HG03342 (cell line): Measurements from ENCODE around the gene DENND2A.
A peak's percentile ranks its signal among the peaks of the same experiment; 100 is the strongest.
"Not testable (repeated sequence)": the region's sequence is repeated elsewhere in the genome, so short reads cannot be mapped to it uniquely, and the experiment has no call there.

ENCODE experiments used
- ATAC-seq: cut with Tn5 transposase; IDR thresholded peaks from one replicate; pipeline ENCODE4 v1.9.1; 2021; ENCODE audit warnings: mild to moderate bottlenecking, moderate library complexity; ENCODE audit not compliant: unreplicated experiment

The DENND2A gene, protein sequence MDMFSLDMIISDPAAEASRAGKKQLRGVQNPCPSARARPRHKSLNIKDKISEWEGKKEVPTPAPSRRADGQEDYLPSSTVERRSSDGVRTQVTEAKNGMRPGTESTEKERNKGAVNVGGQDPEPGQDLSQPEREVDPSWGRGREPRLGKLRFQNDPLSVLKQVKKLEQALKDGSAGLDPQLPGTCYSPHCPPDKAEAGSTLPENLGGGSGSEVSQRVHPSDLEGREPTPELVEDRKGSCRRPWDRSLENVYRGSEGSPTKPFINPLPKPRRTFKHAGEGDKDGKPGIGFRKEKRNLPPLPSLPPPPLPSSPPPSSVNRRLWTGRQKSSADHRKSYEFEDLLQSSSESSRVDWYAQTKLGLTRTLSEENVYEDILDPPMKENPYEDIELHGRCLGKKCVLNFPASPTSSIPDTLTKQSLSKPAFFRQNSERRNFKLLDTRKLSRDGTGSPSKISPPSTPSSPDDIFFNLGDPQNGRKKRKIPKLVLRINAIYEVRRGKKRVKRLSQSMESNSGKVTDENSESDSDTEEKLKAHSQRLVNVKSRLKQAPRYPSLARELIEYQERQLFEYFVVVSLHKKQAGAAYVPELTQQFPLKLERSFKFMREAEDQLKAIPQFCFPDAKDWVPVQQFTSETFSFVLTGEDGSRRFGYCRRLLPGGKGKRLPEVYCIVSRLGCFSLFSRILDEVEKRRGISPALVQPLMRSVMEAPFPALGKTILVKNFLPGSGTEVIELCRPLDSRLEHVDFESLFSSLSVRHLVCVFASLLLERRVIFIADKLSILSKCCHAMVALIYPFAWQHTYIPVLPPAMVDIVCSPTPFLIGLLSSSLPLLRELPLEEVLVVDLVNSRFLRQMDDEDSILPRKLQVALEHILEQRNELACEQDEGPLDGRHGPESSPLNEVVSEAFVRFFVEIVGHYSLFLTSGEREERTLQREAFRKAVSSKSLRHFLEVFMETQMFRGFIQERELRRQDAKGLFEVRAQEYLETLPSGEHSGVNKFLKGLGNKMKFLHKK

DNA sequence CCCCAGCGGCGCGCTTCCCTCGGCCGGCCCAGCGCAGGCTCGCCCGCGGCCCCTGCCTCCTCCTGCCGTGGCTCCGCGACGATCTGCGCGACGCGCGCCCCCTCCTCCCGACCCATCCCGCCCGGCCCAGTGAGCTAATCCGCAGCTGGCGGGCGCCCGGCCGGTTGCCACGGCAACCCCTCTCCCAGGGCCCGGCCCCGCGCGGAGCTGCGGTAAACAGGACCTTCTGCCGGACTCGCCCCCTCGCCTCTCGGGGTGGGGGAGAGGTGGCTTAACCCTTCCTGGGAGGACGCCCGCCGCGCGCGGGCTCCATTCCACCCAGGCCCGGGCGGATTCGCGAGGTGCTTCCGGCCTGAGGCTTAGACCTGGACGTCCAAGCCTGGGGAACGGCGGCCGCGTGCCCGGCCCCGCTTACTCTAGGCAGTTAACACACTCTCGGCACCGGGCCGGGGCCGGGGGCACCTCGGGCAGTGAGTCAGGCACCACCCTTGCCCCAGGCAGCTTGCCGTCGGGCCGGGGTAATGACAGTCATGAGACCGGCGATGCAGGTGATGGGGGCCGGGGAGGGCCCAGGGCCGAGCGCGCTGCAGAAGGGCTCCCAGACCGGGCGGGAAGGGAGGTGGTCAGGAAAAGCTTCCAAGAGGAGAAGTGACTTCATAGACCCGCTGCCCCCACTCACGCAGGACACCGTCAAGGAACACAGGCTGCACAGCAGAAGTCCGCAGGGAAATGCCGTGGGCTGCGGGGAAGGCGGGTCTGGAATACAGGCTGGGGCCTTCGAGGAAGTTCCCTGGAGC, at the start of gene DENND2A:
Gene DENND2A, minus strand, starts transcription at position 87 of the 797 bp plus-strand sequence. CDS start 38,416 bp downstream, outside the sequence.
- ATAC-seq = no peak

DNA sequence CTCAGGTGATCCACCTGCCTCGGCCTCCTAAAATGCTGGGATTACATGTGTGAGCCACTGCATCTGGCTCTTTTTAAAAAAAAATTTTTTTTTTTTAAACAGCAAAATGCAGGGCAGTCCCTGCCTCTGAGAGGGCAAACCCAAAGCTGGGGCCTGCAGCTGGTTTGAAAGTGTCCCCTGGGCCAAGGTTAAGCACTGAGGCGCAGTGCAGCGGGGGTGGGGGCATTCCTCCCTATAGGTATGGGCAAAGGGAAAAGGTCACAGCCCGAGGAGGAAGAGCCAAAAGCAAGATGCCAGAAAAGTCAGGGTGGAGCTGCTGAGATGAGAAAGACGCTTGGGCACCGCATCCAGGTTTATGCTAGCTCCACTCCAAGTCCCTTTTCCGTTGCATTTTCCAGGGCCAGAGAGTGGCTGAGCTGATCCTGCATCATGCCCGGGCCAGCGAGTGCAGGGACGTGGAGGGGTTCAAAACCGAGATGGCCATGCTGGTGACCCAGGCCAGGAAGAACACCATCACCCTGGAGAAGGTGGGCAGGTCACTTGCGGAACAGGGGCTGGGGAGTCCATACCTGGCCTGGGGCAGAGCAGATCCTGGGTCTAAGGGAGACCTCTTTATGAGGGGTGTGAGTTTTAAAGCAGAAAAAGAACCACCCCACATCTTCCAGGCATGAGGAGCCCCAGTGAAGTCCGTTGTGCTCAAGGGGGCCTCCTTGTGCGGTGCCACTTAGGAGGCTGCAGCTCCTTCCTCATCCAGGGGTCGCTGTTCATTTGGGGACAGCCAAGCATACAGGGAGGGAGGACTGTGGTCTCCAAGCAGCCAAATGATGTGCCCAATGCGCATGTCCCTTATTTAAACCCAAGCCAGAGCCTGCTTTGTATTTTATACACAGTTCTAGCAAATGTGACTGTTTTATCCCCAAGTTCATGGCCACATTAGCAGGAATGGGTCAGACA, 48.9 kb upstream of the DENND2A start:
- ATAC-seq = no peak

DNA sequence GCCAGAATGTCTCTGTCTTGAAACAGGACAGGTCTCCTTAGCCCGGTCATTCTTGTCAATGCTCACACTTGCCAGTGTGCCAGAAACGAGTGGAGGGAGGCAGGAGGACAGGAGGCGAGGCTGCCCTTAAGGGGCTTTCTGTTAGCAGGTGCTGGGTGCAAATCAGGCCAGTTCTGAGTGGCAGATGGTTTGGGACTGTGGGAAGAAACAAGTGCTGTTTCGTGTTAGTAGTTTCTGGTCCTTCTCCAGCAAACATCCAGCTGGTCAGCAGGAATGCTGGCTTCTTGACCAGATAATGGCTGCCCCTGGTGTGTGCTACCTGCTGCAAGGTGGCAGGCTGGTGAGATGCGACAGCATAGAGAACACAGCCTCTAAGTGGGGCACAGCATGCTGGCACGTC, 47.7 kb upstream of the DENND2A start:
- no peak for ATAC-seq

DNA sequence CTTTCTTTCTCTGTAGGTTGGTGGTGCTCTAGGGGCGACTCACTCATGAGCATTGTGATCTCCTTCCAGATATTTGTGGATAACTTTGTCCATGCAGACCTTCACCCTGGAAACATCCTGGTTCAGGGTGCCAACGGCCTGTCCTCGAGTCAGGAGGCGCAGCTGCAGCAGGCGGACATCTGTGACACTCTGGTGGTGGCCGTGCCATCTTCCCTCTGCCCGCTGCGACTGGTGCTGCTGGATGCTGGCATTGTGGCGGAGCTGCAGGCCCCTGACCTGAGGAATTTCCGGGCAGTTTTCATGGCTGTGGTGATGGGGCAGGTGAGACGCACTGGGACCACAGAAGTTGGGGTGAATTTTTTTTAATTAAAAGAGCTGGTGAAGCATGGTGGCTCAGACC, 46.3 kb upstream of the DENND2A start:
- ATAC-seq = no peak

DNA sequence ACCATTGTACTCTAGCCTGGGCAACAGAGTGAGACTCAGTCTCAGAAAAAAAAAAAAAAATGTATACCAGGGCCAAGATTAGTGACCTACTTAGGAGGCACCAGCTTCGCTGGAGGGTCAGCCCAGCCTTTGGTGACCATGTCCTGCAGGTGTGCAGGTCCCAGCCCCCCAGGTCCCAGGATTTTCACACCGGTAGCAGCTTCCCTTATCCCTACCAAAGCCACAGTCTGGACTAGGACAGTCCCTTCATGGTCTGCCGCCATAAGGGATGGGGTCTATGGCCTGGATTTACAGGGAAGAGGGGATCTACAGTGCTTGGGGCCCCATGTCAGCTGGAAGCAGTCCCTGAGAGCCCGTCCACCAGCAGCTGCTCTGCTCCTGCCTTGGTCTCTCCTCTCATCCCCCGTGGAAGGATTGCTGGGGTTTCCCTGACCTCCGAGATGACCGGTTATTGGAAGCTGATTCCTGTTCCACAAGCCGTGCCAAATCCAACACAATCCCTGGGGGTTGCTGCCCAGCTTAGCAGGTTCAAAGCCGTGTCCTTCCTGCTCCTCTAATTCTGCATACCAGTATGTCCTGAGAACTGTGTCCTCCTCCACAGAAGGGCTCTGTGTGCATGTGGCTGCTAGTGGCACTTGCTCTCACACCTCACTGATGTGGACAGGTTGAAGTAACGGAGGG, 44.9 kb upstream of the DENND2A start:
- no peak for ATAC-seq

DNA sequence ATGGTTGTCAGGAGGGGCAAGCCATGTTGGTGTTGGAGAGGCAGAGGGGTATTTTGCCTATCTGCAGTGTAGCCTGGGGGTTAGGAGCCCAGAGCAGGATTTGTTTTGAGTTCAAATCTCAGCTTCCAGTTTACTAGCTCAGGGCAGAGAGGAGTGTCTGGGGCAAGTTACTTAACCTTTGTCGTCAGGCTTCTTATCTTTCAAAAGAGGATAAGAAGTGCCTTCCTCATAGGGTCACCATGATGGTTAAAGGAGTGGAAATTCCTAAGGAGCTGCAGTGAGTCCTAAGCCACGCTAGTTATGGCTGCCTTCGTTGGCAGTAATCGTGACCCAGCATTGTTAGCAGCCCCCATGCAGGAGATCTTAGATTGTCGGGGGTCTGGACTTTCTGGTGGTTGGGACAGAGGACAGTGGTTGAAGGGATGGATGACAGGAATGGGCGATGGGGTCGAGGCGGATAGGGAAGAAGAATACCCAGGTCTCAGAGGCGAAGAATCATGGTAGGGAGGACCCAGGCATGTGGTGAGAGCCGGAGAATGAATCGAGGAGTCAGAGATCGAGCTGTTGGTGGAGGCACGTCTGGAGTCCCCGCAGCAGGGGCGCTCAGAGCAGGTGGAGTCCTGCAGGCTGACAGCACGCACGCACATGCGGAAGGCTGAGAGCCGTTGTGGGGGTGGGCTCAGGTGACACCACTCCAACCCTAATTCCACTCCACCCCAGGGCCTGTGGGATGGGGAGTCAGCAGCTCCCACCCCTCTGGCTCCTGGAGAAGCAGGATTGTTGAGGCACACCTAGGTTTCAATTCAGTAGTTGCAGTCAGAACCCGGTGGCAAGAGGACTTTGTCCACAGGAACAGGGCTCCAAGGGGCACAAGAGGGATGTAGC, 43.7 kb upstream of the DENND2A start:
- no peak for ATAC-seq

DNA sequence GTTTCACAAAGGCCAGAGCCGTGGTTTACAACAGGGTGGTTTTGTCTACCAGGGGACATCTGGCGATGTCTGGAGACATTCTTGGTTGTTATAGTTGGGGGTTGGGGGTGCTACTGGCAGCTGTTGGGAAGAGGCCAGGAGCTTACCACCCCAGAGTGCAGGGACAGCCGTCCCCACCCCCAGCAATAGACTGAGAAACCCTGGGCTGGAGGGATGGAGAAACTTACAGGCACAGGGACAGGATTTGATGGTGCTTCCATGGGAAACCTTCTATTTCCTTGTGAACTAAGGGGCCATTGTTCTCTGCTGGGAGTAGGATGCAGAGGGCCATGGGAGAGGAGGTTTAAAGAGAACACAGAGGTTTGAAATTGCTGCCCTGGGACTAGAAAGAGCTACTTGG, 43.0 kb upstream of the DENND2A start:
- no peak for ATAC-seq

DNA sequence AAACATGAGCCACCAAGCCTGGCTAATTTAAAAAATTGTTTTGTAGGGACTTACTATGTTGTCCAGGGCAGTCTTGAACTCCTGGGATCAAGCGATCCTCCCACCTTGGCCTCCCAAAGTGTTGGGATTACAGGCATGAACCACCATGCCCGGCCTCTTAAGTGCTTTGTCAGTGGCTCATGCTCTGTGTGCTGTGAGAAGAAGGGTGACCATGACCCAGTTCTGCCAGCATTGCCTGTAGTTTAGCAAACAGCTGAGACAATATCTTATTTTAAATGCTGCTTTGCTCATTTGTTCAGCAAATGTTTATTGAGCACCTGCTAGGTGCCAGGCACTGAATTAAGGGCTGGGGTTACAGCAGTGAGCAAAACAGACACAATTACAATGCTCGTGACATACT, 41.2 kb upstream of the DENND2A start:
- no peak for ATAC-seq

DNA sequence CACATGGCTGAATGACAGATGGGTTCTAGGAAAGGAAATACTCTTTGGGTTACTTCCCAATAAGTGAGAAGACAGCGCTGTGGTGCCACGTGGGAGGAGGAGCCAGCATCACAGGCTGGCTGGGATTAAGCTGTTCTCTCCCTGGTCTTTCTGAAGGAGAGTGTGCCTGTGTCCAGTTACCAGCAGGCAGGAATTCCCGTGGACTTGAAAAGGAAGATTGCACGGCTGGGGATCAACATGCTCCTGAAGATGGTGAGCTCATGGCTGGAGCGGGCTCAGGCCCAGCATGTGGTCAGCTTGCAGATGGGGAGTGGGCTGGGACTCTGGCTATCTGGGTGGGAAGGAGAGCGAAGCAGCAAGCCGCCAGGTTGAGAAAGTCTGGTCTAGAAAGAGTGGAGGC, 40.3 kb upstream of the DENND2A start:
- no peak for ATAC-seq

DNA sequence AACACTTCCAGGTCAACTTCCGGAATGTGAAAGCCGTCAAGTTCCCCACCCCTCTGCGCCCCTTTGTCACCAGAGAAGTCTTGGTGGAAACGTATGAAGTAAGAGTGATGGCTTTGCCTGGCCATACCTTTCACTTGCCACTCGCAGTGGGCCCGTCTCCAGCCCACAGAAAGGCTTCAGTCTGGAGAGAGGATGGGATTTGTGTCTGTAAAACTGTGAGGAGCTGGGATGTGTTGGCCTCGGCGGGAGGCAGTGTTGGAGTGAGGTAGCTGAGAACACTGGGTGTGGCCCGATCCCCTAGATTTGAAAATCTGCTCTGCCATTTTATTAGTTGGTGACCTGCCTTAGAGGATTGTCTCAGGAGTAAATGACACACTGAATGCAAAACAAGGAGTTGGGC, 38.6 kb upstream of the DENND2A start:
- ATAC-seq = no peak

DNA sequence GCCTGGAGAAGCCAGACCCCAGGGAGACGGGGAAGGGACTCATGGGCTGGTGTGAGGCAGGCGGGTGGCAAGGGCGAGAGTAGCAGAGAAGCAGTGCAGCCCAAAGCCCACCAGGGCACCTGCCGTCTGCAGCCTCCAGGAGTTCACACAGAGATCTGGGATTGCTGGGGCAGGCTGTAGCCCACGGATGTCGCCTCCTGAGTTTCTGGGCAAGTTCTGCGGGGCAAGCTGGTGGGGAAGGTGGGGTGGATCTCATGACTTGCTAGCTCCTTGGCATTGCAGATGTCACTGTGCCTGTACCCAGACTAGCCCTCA, 38.2 kb upstream of the DENND2A start:
- no peak for ATAC-seq

DNA sequence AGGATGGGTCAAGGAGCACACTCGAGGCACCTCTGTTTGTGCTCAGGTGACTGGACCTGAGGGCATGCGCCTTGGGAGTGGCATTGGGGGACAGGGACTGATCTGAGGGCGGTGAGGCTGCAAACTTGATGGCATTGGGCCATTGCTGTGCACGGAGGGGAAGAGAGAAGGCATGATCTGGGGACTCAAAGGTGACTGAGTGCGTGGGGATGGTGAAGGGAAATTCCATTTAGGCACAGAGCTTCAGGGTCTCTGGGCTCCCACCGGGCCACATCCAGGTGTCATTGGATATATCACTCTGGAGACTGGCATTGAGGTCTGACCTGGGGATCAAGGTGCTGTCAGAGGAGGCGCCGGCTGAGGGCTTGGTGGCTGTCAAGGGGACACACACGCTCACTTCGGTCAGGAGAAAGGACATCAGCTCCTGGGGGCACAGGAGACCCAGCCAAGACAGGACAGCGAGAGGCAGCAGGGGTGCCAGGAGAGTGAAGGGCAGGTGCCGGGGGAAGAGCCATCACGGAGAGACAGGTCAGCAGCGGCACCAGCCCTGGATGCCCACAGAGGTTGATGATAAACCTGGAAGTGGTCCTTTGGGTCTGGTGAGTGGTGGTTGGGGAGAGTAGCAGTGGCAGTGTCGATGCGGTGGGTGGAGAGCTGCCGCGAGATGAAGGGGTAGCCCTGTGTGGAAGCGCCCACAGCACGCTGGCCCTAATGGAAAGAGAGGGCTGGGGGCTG, 37.6 kb upstream of the DENND2A start:
- ATAC-seq = no peak

DNA sequence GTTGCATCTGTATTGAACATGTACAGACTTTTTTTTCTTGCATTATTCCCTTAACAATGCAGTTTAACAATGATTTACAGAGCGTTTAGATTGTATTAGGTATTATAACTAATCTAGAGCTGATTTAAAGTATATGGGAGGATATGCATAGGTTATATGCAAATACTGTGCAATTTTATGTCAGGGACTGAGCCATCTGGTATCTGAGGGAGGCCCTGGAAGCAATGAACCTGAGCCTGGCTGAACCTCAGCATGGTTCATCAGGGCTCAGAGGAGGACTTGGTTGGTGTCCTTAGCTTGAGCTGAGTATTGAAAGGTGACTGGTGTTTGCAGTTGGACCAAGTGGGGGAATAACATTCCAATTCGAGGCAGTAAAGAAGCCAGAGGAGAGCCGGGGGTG, 36.9 kb upstream of the DENND2A start:
- ATAC-seq = no peak

DNA sequence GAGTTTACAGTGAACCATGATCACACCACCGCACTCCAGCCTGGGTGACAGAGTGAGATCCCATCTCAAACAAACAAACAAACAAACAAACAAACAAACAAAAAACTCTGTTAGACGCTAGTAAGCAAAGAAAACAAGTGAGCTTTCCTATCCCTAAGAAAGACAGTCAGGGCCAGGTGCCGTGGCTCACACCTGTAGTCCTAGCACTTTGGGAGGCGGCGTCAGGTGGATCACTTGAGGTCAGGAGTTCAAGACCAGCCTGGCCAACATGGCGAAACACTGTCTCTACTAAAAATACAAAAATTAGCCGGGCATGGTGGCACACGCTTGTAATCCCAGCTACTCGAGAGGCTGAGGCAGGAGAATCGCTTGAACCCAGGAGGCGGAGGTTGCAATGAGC, 36.3 kb upstream of the DENND2A start:
- ATAC-seq = not testable (repeated sequence)

DNA sequence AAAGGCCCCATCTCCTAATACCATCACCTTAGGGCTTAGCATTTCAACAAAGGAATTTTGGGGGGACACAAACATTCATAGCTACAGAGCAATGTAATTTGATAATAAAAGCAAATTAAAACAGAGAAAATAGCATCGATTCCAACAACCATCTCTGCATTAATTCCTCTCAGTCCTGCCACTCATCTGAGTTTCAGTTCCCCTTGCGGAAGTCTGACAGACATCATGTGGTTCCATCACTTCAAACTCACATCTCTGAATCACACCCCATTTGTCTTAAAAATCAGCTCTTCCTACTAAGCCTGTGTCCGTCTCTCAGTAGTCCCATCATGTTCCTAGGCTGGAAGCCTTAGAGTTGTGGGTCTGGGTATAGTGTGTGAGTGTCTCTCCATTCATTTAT, 35.7 kb upstream of the DENND2A start:
- peak; percentile 57 for ATAC-seq

DNA sequence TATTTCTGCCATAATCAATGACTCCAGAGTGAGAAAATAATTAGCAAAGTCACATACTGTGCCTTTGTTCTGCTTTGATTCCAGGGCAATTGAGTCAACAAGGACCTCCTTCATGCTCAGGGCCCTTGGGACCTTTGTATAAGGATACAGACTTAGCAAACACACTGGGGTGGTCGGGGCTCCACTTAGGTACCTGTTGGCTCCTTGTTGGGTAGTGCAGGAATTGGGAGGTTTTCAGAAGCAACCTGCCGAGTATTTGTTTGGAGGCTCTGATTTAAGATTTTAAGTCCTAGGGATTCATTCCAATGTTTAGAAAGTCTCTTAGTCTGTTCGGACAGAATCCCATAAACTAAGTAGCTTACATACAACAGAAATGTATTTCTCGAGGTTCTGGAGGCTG, 35.1 kb upstream of the DENND2A start:
- no peak for ATAC-seq

DNA sequence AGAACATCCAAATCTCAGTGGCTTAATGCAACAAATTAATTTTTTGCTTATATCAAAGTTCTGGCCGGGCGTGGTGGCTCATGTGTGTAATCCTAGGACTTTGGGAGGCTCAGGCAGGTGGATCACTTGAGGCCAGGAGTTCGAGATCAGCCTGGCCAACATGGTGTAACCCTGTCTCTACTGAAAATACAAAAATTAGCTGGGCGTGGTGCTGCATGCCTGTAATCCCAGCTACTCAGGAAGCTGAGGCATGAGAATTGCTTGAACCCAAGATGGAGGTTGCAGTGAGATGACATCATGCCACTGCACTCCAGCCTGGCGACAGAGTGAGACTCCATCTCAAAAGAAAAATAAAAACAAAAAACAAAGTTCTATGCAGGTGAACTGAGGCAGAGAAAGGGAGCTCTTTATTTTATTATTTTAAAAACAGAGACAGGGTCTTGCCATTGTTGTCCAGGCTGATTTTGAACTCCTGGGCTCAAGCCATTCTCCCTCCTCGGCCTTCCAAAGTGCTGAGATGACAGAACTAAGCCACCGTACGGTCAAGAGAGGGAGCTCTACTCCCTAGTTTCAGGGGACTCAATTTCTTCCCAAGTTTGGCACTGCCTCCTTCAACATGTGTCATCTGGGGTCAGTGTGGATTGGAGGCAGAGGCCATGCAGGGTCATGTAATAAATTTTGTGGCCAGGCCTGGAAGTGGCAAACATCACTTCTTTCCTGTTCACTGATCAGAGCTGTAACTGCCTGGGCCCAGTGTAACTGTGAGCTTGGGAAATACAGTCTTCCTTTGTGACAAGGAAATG, 34.5 kb upstream of the DENND2A start:
- ATAC-seq = no peak
